Glomerular visceral epithelial cell (primary cell): Measurements from ENCODE around the gene ZNF575.

Experiments
- DNase-seq: peaks from one replicate; pipeline ENCODE4 v3.0.0-alpha.2; 2016; ENCODE audit errors: extremely low spot score

ZNF575 gene

GRCh38 chr19:43532962-43533545 lies at the start of gene ZNF575:
Gene ZNF575, plus strand, starts transcription at chr19:43533188. Its CDS starts 1,235 bp downstream, at chr19:43534423.
- DNase-seq: peak; percentile 78

- DNase-seq: no peak
Observed at GRCh38 chr19:43483281-43483680, 49.7 kb upstream of the ZNF575 start.

GRCh38 chr19:43485951-43486350 lies 47.0 kb upstream of the ZNF575 start:
- DNase-seq: no peak

GRCh38 chr19:43486412-43486811 lies 46.6 kb upstream of the ZNF575 start:
- no peak for DNase-seq

- DNase-seq: no peak
Observed at GRCh38 chr19:43488179-43488578, 44.8 kb upstream of the ZNF575 start.

GRCh38 chr19:43489310-43489709 lies 43.7 kb upstream of the ZNF575 start:
- DNase-seq: no peak

- DNase-seq: no peak
Observed at GRCh38 chr19:43489979-43490599, 42.9 kb upstream of the ZNF575 start.

- no peak for DNase-seq
Observed at GRCh38 chr19:43490759-43491158, 42.2 kb upstream of the ZNF575 start.

- DNase-seq: no peak
Observed at GRCh38 chr19:43495082-43495481, 37.9 kb upstream of the ZNF575 start.

- DNase-seq: no peak
Observed at GRCh38 chr19:43496960-43497359, 36.0 kb upstream of the ZNF575 start.

- no peak for DNase-seq
Observed at GRCh38 chr19:43498233-43498842, 34.6 kb upstream of the ZNF575 start.

- no peak for DNase-seq
Observed at GRCh38 chr19:43499042-43499441, 33.9 kb upstream of the ZNF575 start.

- DNase-seq: no peak
Observed at GRCh38 chr19:43501661-43502418, 31.1 kb upstream of the ZNF575 start.

GRCh38 chr19:43502419-43502976 lies 30.5 kb upstream of the ZNF575 start:
- DNase-seq: no peak

GRCh38 chr19:43503501-43504425 lies 29.2 kb upstream of the ZNF575 start:
- DNase-seq: peak; percentile 93

- DNase-seq: peak; percentile 36
Observed at GRCh38 chr19:43504426-43505185, 28.4 kb upstream of the ZNF575 start, which contains the start of gene PHLDB3. Gene PHLDB3, minus strand, starts transcription at chr19:43504746. Its CDS starts 628 bp downstream, at chr19:43504118.

GRCh38 chr19:43505186-43505456 lies 27.9 kb upstream of the ZNF575 start:
- DNase-seq: no peak

GRCh38 chr19:43505941-43506340 lies 27.0 kb upstream of the ZNF575 start:
- DNase-seq: no peak

GRCh38 chr19:43506629-43507028 lies 26.4 kb upstream of the ZNF575 start:
- no peak for DNase-seq

- DNase-seq: no peak
Observed at GRCh38 chr19:43507880-43508279, 25.1 kb upstream of the ZNF575 start.

- no peak for DNase-seq
Observed at GRCh38 chr19:43510713-43511112, 22.3 kb upstream of the ZNF575 start.
